GM19025 (cell line): Measurements from ENCODE around the gene SLC25A18.
"Not testable (repeated sequence)": the region's sequence is repeated elsewhere in the genome, so short reads cannot be mapped to it uniquely, and the experiment has no call there.

Experiments
- ATAC-seq: cut with Tn5 transposase; IDR thresholded peaks from one replicate; pipeline ENCODE4 v1.9.1; 2021; ENCODE audit warnings: mild to moderate bottlenecking, low read depth, moderate library complexity; ENCODE audit not compliant: unreplicated experiment

SLC25A18 gene

GRCh38 chr22:17603668-17604067 is 40.4 kb downstream of the SLC25A18 start:
- no peak for ATAC-seq

- no peak for ATAC-seq
Observed at GRCh38 chr22:17606496-17606895, 43.2 kb downstream of the SLC25A18 start.

GRCh38 chr22:17607891-17608521 is 44.7 kb downstream of the SLC25A18 start:
- no peak for ATAC-seq

GRCh38 chr22:17612057-17612456 is 48.8 kb downstream of the SLC25A18 start:
- no peak for ATAC-seq

- ATAC-seq = no peak
Observed at GRCh38 chr22:17613280-17613679, 50.0 kb downstream of the SLC25A18 start.

- ATAC-seq = no peak
Observed at GRCh38 chr22:17627961-17628405, 64.7 kb downstream of the SLC25A18 start.

GRCh38 chr22:17628406-17629172 is 65.3 kb downstream of the SLC25A18 start, which contains the start of gene ATP6V1E1:
Gene ATP6V1E1, minus strand, starts transcription at chr22:17628749. Its CDS starts 114 bp downstream, at chr22:17628635.
- ATAC-seq = peak; percentile 100

- ATAC-seq = no peak
Observed at GRCh38 chr22:17629173-17629489, 65.8 kb downstream of the SLC25A18 start.

GRCh38 chr22:17629641-17630040 is 66.3 kb downstream of the SLC25A18 start:
- ATAC-seq = no peak

GRCh38 chr22:17631076-17631565 is 67.8 kb downstream of the SLC25A18 start:
- no peak for ATAC-seq

- no peak for ATAC-seq
Observed at GRCh38 chr22:17633217-17633997, 70.1 kb downstream of the SLC25A18 start.

- ATAC-seq = no peak
Observed at GRCh38 chr22:17633998-17634323, 70.7 kb downstream of the SLC25A18 start.

GRCh38 chr22:17634696-17635095 is 71.4 kb downstream of the SLC25A18 start:
- no peak for ATAC-seq

- ATAC-seq = not testable (repeated sequence)
Observed at GRCh38 chr22:17636850-17637249, 73.6 kb downstream of the SLC25A18 start.

GRCh38 chr22:17637490-17638181 is 74.3 kb downstream of the SLC25A18 start:
- no peak for ATAC-seq

- ATAC-seq = peak; percentile 13
Observed at GRCh38 chr22:17638182-17638431, 74.8 kb downstream of the SLC25A18 start.

- peak; percentile 93 for ATAC-seq
Observed at GRCh38 chr22:17638432-17639246, 75.3 kb downstream of the SLC25A18 start, which contains the start of gene BCL2L13. Gene BCL2L13, plus strand, starts transcription at chr22:17638757. Its CDS starts 16,955 bp downstream, at chr22:17655712.

- ATAC-seq = peak; percentile 34
Observed at GRCh38 chr22:17639247-17639741, 76.0 kb downstream of the SLC25A18 start.
